ENCODE measurements around the gene PTK6. TPM values are rescaled to one million over a fixed set of nuclear protein-coding genes. Genes with fewer than 3 reads are reported as not detected.

PTK6 gene
- total RNA-seq, 2 experiments from 2014 or later, result 0.13 to 2.0 TPM

DNA sequence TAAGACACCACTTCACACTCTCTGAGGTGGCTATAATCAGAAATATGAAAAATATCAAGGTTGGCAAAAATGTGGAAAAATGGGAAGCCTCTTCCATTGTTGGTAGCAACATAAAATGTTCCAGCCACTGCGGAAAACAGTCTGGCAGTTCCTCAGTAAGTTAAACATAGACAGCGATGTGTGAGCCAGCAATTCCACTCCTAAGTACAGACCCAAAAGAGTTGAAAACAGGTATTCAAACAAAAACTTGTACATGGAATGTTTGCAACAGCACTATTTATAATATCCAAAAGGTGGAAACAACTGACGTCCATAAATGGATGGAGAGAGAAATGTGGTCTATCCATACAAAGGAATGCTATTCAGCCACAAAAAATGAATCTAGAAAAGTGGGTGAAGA lies 24.0 kb downstream of the PTK6 start:
- CTCF ChIA-PET (ENCODE audit: unreplicated experiment), result no interaction called here
- intact Hi-C loops (cut with micrococcal nuclease; ENCODE audit: unreplicated experiment), result no loop called here
- no peak overlapping the region for H3K27ac ChIP-seq (ENCODE audit: low read depth, low read length, poor library complexity, severe bottlenecking)
- no peak overlapping the region for H2AFZ ChIP-seq (ENCODE audit: low read length)
- POLR2A ChIA-PET, result no interaction called here
- no peaks in the 10 kb centered on the region for H3K9me3 ChIP-seq (ENCODE audit: low read length)
- H3K4me1 ChIP-seq (ENCODE audit: insufficient read depth, low read length, poor library complexity, severe bottlenecking), result peaks cover 5% of the 10 kb centered on the region
- no peak overlapping the region for H3K4me3 ChIP-seq (ENCODE audit: low read depth, low read length, poor library complexity, severe bottlenecking)
- H3K79me2 ChIP-seq (ENCODE audit: insufficient read depth, low read depth, low read length), result no peaks in the 10 kb centered on the region
- no peaks in the 10 kb centered on the region for H3K9me2 ChIP-seq (ENCODE audit: insufficient read depth, low read length)
- TF ChIP-seq EZH2phosphoT487 (IDR thresholded peaks at IDR 0.05; ENCODE audit: borderline replicate concordance, low read depth, low read length), result no peak
- TF ChIP-seq, protein P1, sequence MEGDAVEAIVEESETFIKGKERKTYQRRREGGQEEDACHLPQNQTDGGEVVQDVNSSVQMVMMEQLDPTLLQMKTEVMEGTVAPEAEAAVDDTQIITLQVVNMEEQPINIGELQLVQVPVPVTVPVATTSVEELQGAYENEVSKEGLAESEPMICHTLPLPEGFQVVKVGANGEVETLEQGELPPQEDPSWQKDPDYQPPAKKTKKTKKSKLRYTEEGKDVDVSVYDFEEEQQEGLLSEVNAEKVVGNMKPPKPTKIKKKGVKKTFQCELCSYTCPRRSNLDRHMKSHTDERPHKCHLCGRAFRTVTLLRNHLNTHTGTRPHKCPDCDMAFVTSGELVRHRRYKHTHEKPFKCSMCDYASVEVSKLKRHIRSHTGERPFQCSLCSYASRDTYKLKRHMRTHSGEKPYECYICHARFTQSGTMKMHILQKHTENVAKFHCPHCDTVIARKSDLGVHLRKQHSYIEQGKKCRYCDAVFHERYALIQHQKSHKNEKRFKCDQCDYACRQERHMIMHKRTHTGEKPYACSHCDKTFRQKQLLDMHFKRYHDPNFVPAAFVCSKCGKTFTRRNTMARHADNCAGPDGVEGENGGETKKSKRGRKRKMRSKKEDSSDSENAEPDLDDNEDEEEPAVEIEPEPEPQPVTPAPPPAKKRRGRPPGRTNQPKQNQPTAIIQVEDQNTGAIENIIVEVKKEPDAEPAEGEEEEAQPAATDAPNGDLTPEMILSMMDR (conservative IDR thresholded peaks at IDR 0.05; ENCODE audit: low read length), result no peak
- BruUV-seq (replicated peaks), result no TSS peak
- no peak overlapping the region for H3K4me2 ChIP-seq (ENCODE audit: low read length)
- no peaks in the 10 kb centered on the region for H3K36me3 ChIP-seq (ENCODE audit: insufficient read depth, low read length)
- no peaks in the 10 kb centered on the region for H4K20me1 ChIP-seq (ENCODE audit: insufficient read depth, low read length)
- no peak for DNase-seq (ENCODE audit: low spot score)

DNA sequence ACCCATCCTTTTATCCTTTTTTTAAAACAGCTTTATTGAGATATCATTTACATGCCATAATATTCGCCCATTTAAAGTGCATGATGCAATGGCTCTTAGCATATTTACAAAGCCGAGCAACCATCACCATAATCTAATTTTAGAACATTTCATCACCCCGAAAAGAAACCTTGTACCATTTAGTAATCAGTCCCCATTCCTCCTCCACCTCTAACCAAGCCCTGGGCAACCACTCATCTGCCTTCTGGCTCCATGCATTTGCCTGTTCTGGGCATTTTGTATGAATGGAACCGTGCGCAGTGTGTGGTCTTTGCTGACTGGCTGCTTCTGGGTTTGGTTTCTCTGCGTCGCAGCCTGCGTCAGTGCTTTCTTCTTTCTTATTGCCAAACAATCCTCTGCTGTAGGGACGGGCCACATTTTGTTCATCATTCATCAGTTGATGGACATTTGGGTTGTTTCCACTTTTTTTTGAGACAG lies 28.1 kb downstream of the PTK6 start:
- Histone ChIP-seq H4K20me1 (ENCODE audit: insufficient read depth, low read length) (no peaks in the 10 kb centered on the region), H3K36me3 (ENCODE audit: insufficient read depth, low read length) (no peaks in the 10 kb centered on the region), H2AFZ (ENCODE audit: low read length) (no peak overlapping the region), H3K27ac (ENCODE audit: low read depth, low read length, poor library complexity, severe bottlenecking) (no peak overlapping the region), H3K4me3 (ENCODE audit: low read depth, low read length, poor library complexity, severe bottlenecking) (no peak overlapping the region), H3K9me2 (ENCODE audit: insufficient read depth, low read length) (no peaks in the 10 kb centered on the region), H3K4me1 (ENCODE audit: insufficient read depth, low read length, poor library complexity, severe bottlenecking) (peaks cover 7% of the 10 kb centered on the region), H3K79me2 (ENCODE audit: insufficient read depth, low read depth, low read length) (no peaks in the 10 kb centered on the region), H3K4me2 (ENCODE audit: low read length) (no peak overlapping the region), H3K9me3 (ENCODE audit: low read length) (no peaks in the 10 kb centered on the region)
- intact Hi-C loops (cut with micrococcal nuclease; ENCODE audit: unreplicated experiment), result no loop called here
- no TSS peak for BruUV-seq (replicated peaks)
- TF ChIP-seq, protein P1 (conservative IDR thresholded peaks at IDR 0.05; ENCODE audit: low read length), result no peak
- no peak for TF ChIP-seq EZH2phosphoT487 (IDR thresholded peaks at IDR 0.05; ENCODE audit: borderline replicate concordance, low read depth, low read length)
- POLR2A ChIA-PET, result interaction anchor here (0.7 kb wide), 2 partner anchors 37 to 64 kb away, joined by 4 to 6 read pairs; no protein-coding TSS in a partner anchor
- no peak for DNase-seq (ENCODE audit: low spot score)
- CTCF ChIA-PET (ENCODE audit: unreplicated experiment), result no interaction called here

DNA sequence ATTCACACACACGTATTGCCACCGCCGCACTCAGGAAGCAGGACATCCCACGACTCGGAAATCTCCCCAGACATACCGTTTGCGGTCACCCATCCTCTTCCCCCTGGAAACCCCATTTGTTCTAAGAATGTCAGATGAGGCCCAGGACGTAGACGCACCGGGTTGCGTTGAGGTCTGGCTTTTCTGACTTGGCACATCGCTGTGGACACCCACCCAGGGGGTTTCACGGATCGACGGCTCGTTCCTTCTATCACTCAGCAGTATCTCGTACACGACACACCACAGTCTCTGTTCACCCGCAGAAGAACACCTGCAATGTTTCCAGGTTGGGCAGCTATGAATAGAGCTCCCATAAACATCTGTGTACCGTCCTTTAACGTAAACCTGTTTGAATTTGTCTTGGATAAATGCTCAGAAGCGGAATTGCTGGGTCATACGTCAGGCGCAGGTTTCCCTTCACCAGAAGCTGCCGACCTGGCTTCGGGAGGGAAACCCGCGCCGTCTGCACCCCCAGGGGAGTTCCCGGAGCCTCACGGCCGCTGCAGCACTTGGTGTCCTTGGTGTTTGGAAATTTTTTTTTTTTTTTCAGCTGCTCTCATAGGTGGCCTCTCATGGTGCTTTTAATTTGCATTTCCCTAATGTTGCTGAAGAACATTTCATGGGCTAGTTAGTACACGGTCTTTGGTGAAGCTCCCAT lies 29.0 kb downstream of the PTK6 start:
- Histone ChIP-seq H4K20me1 (ENCODE audit: insufficient read depth, low read length) (no peaks in the 10 kb centered on the region), H3K27ac (ENCODE audit: low read depth, low read length, poor library complexity, severe bottlenecking) (no peak overlapping the region), H3K4me3 (ENCODE audit: low read depth, low read length, poor library complexity, severe bottlenecking) (no peak overlapping the region), H3K9me2 (ENCODE audit: insufficient read depth, low read length) (no peaks in the 10 kb centered on the region), H3K4me2 (ENCODE audit: low read length) (peak overlapping the region; percentile 36), H3K4me1 (ENCODE audit: insufficient read depth, low read length, poor library complexity, severe bottlenecking) (peaks cover 7% of the 10 kb centered on the region), H2AFZ (ENCODE audit: low read length) (no peak overlapping the region), H3K79me2 (ENCODE audit: insufficient read depth, low read depth, low read length) (no peaks in the 10 kb centered on the region), H3K36me3 (ENCODE audit: insufficient read depth, low read length) (no peaks in the 10 kb centered on the region), H3K9me3 (ENCODE audit: low read length) (no peaks in the 10 kb centered on the region)
- ChIA-PET POLR2A (interaction anchor here (0.7 kb wide), 1 partner anchor 65 kb away, joined by 6 read pairs; no protein-coding TSS in a partner anchor), CTCF (ENCODE audit: unreplicated experiment) (no interaction called here)
- DNase-seq (ENCODE audit: low spot score), result no peak
- TF ChIP-seq, protein P1 (conservative IDR thresholded peaks at IDR 0.05; ENCODE audit: low read length), result no peak
- TF ChIP-seq EZH2phosphoT487 (IDR thresholded peaks at IDR 0.05; ENCODE audit: borderline replicate concordance, low read depth, low read length), result no peak
- no TSS peak for BruUV-seq (replicated peaks)
- intact Hi-C loops (cut with micrococcal nuclease; ENCODE audit: unreplicated experiment), result no loop called here
